ENCODE measurements around the gene ALG12. TPM values are rescaled to one million over a fixed set of nuclear protein-coding genes. Genes with fewer than 3 reads are reported as not detected.
A peak's percentile ranks its signal among the peaks of the same experiment; 100 is the strongest.

Gene ALG12
- total and polyA plus RNA-seq, 2 of the 13 experiments (the other 11 are each of a cell fraction or from before 2014, with no cell fraction given) = 7.8 to 15.8 TPM

GRCh38 chr22:49929994-49930575 is 11.8 kb upstream of the ALG12 start:
- ATAC-seq (no peak), FAIRE-seq (no peak), DNase-seq (ENCODE audit: low spot score) (no peak)
- Histone ChIP-seq H3K4me1 (ENCODE audit: insufficient read depth, low read length) (peaks cover 49% of the 10 kb centered on the region), H3K4me3 (replicated peaks in 1 of 3; ENCODE audit: insufficient read depth in 1 of 3, low read depth in 2 of 3, low read length in 3 of 3) (peak overlapping the region in 1 of 3 experiments; percentile 46; a peak in 1 of 6 replicates), H3K9ac (ENCODE audit: insufficient read depth, low read depth, low read length) (no peak overlapping the region), H3K9me3 (ENCODE audit: low read length) (no peaks in the 10 kb centered on the region), H3K79me2 (ENCODE audit: insufficient read depth, low read length) (no peaks in the 10 kb centered on the region), H3K36me3 (replicated peaks in 1 of 2; ENCODE audit: control insufficient read depth in 1 of 2, insufficient read depth in 2 of 2, low read length in 2 of 2) (no peaks in the 10 kb centered on the region), H3K4me2 (ENCODE audit: low read depth, low read length) (peak overlapping the region; percentile 57), H3K27ac (ENCODE audit: extremely low read length, insufficient read depth, low read length) (no peak overlapping the region), H3K27me3 (ENCODE audit: control insufficient read depth in 1 of 2, insufficient read depth in 2 of 2, low read length in 2 of 2) (peaks cover 3 to 10% of the 10 kb centered on the region in 2 experiments; a peak in 4 of 5 replicates), H4K20me1 (ENCODE audit: insufficient read depth, low read length) (no peaks in the 10 kb centered on the region), H2AFZ (ENCODE audit: low read length) (no peak overlapping the region)
- BruUV-seq (replicated peaks) = no TSS peak
- POLR2A ChIA-PET = interaction anchor here (0.7 to 10.5 kb wide), 5 partner anchors 22 to 100 kb away, joined by 3 to 283 read pairs (median 22); partner anchors contain the start of gene PIM3
- intact Hi-C loops (cut with micrococcal nuclease; ENCODE audit: unreplicated experiment) (loop anchor here (2.0 to 5.0 kb wide), 2 partner anchors 25 to 37 kb away; no protein-coding TSS in a partner anchor), in situ Hi-C loops (cut with HindIII; ENCODE audit: extremely low pct_ligation_motif_present, low pct_unique_long_range_greater_than_20kb) (loop anchor here (5.0 kb wide), 3 partner anchors 37 to 102 kb away; no protein-coding TSS in a partner anchor)
- CTCF ChIA-PET (ENCODE audit: low intra/inter-chr PET ratio, low total read pairs) = interaction anchor here (0.7 to 3.2 kb wide), 7 partner anchors 29 to 103 kb away, joined by 3 to 63 read pairs (median 4); no protein-coding TSS in a partner anchor
- no CpG with 5 or more reads among the region's 21 CpGs for WGBS (ENCODE audit: low lambda C conversion rate)
- TF ChIP-seq, protein P1, sequence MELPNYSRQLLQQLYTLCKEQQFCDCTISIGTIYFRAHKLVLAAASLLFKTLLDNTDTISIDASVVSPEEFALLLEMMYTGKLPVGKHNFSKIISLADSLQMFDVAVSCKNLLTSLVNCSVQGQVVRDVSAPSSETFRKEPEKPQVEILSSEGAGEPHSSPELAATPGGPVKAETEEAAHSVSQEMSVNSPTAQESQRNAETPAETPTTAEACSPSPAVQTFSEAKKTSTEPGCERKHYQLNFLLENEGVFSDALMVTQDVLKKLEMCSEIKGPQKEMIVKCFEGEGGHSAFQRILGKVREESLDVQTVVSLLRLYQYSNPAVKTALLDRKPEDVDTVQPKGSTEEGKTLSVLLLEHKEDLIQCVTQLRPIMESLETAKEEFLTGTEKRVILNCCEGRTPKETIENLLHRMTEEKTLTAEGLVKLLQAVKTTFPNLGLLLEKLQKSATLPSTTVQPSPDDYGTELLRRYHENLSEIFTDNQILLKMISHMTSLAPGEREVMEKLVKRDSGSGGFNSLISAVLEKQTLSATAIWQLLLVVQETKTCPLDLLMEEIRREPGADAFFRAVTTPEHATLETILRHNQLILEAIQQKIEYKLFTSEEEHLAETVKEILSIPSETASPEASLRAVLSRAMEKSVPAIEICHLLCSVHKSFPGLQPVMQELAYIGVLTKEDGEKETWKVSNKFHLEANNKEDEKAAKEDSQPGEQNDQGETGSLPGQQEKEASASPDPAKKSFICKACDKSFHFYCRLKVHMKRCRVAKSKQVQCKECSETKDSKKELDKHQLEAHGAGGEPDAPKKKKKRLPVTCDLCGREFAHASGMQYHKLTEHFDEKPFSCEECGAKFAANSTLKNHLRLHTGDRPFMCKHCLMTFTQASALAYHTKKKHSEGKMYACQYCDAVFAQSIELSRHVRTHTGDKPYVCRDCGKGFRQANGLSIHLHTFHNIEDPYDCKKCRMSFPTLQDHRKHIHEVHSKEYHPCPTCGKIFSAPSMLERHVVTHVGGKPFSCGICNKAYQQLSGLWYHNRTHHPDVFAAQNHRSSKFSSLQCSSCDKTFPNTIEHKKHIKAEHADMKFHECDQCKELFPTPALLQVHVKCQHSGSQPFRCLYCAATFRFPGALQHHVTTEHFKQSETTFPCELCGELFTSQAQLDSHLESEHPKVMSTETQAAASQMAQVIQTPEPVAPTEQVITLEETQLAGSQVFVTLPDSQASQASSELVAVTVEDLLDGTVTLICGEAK (IDR thresholded peaks at IDR 0.05) = no peak
- TF ChIP-seq, protein P1 (CRISPR knock-in tag; IDR thresholded peaks at IDR 0.05) = 0 out of 2 replicates have a peak, but pooled peaks have one; percentile 4
- TF ChIP-seq KDM5B (CRISPR knock-in tag; IDR thresholded peaks at IDR 0.05; ENCODE audit: borderline replicate concordance) (peak; percentile 20; the same call in 1 of the 2 replicates), ZNF18 (CRISPR knock-in tag; IDR thresholded peaks at IDR 0.05; ENCODE audit: insufficient replicate concordance) (no peak), ZFP1 (CRISPR knock-in tag; IDR thresholded peaks at IDR 0.05) (no peak), KAT2B (IDR thresholded peaks at IDR 0.05; ENCODE audit: borderline replicate concordance, low read depth, low read length) (no peak), MAZ (IDR thresholded peaks at IDR 0.05; ENCODE audit: borderline replicate concordance, low read depth, low read length) (no peak), MAZ (CRISPR knock-in tag; IDR thresholded peaks at IDR 0.05; ENCODE audit: low read depth) (0 out of 2 replicates have a peak, but pooled peaks have one; percentile 5)
